NCI-H146 treated with DMSO at 0.1 percent for 48 hours (cell line): Measurements from ENCODE around the gene TMEM154.
"Not testable (repeated sequence)": the region's sequence is repeated elsewhere in the genome, so short reads cannot be mapped to it uniquely, and the experiment has no call there.

Experiments used
- DNase-seq: peaks from one replicate; lab custom pipeline; 2025; ENCODE audit not compliant: unreplicated experiment; lab: John Stamatoyannopoulos, UW

TMEM154 gene

DNA sequence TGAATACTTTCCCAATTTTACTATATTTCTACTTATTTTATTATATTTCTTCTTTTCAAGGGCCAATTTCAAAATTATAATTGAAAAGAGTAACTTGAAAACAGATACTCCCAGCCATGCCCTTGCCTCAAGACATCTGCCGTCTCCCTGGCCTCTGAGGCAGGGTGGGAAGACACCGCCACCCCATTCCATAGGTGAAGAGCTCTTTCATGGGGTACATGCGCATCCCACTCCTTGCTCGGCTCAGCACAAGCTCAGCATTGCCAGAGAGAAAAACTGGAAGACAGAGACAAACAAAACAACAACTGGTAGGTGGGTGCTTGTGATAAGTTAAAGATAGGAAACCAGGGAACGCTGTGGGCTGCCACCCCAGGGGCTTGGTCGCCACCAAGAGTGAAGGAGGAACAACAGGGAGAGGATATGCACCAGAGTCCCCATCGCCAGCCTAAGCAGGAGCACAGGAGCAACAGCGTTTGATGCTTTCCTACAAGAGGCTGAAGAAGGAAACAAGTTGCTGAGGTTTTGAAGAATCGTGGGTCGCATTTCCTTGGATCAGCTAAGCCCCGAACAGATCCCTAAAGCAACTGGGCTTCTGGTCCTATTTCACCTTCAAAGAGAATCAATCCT, 11.3 kb downstream of the TMEM154 start:
- DNase-seq, result no peak

- DNase-seq, result no peak
Observed at GRCh38 chr4:152667781-152668180, 12.0 kb downstream of the TMEM154 start.

GRCh38 chr4:152666946-152667345, 12.9 kb downstream of the TMEM154 start:
- no peak for DNase-seq

GRCh38 chr4:152665691-152666395, 14.0 kb downstream of the TMEM154 start:
- no peak for DNase-seq

GRCh38 chr4:152664067-152664378, 15.8 kb downstream of the TMEM154 start:
- not testable (repeated sequence) for DNase-seq

DNA sequence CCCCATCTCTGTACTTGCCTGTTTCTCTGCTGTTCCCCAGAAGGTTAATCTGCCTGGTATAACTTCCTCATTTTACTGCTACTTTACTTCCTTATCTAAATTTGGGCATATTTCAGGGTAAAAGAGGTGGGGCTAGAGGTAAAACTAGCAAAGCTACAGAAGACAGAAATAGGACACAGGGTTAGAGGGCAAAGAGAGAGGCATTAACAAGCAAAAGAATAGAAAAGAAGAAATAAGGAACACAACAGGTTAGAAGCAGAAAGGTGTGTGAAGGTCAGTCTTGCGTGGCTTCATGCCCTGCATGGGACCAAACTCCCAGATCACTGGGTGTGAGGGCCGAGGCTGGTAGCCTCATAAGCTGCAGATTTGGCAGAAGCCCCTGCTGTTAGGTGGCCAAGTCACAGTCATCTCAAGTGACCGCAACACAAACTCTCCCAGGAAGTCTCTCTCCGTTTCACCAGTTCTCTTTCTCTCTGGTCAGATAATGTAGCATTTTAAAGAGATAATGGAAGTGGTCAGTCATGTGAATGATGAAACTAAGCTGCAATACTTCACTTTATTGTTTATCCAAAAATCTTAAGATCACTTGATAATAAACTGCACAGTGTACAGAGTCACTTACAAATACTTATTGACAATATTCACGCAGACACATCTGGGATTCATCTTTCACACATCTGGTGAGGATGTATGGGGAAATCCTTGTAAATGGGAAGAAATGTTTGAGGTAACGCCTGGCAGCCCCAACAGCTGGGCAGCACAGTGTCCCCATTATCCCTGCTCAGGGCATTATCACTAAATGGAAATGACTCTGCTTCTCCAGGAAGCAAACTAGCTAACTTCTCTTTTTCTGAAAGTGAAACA, 16.4 kb downstream of the TMEM154 start:
- no peak for DNase-seq

GRCh38 chr4:152661649-152662048, 18.1 kb downstream of the TMEM154 start:
- no peak for DNase-seq

DNA sequence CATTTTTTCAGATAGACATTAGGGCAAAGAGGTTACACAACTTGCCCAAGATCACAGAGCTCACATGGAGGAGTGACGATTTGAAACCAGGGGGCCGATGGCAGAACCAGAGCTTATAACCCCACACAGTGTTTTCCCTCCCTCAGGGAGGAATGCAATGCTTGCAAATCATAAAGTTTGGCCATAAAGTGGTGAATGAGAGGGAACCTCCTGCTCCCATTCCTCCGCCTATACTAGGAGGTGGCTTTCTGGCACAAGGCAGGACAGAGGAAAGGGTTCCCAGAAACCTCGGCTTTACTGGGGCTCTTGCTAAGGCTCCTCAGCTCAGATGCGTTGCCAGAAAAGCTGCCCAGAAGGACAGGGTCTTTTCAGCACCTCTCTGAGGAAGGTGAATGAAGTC, 19.3 kb downstream of the TMEM154 start:
- no peak for DNase-seq

GRCh38 chr4:152659806-152660205, 20.0 kb downstream of the TMEM154 start:
- DNase-seq, result no peak

DNA sequence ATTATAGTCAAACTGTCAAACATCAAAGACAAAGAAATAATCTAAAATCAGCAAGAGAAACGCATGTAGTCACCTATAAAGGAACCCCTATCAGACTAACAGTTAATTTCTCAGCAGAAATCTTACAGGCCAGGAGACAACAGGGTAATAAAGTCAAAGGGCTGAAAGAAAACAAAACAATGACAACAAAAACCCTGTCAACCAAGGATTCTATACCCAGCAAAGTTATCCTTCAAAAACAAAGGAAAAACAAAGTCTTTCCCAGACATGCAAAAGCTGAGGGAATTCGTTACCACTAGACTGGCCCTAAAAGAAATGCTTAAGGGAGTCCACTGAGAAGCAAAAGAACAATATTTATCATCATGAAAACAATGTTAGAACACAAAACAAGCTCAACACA, 22.1 kb downstream of the TMEM154 start:
- no peak for DNase-seq

GRCh38 chr4:152655272-152656129, 24.3 kb downstream of the TMEM154 start:
- no peak for DNase-seq

DNA sequence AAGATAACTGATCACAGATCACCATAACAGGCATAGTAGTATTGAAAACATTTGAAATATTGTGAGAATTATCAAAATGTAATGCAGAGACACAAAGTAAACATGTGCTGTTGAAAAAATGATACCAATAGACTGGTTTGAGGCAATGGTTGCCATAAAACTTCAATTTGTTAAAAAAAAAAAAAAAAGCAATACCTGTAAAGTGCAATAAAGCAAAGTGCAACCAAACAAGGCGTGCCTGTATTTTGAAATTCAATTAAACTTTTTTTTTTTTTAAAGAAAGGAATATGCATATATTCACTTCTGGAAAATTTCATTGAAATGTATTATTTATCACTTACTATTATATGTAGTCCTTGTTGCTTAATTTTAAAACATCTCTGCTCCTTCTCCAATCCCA, 27.7 kb downstream of the TMEM154 start:
- DNase-seq, result no peak

DNA sequence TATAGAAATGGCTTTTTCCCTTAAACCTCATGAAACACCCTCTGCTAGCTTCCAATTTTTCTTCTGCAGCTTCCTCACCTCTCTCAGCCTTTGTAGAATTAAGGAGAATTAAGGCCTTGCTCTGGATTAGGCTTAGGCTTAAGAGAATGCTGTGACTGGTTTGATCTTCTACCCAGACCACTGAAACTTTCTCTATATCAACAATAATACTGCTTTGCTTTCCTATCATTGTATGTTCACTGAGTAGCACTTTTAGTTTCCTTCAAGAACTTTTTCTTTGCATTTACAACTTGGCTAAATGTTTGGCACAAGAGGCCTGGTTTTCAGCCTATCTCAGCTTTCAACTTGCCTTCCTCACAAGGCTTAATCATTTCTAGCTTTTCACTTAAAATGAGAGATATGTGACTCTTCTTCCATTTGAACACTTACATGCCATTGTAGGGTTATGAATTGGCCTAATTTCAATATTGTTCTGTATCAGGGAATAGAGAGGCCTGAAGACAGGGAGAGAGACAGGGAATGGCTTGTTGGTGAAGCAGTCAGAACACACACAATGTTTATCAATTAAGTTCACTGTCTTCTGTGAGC, 28.2 kb downstream of the TMEM154 start:
- DNase-seq, result no peak

DNA sequence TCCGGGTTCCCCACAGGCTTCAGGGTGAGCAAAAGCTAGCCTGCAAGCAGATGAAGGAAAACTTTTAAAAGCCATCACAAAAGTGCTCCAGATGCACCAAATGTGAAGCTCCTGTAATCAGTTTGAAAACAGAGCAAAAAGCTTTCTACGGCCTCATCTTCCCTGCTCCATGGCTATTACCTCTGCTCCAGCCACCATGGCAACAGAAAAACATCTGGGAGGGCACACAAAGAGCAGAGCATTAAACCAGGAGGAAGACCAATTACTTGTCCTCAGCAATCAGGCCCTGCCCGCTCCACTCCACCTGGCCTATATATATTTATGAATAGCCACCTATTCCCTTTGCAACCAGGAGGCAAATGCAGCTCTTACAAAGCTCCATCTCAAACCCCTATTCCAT, 33.6 kb downstream of the TMEM154 start:
- no peak for DNase-seq

DNA sequence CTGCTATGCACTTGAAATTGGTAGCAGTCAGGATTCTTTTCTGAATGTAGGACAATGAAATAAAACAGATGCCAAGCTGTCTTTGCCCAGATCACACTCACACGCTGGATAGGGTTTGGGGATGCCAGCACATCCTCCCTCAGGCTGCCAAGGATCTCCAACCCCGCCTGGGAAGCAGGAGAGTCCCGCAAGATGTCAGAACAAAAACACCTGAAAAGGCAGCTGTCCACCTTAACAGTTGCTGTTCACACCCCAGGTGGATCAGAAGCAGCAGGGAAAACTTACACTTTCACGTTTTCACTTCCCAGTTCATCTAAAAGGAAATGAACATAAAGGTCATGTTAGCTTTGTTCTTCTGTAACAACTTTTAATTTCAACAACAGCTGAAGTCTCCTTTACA, 35.7 kb downstream of the TMEM154 start:
- DNase-seq, result no peak

GRCh38 chr4:152643153-152644035, 36.4 kb downstream of the TMEM154 start:
- DNase-seq, result no peak

DNA sequence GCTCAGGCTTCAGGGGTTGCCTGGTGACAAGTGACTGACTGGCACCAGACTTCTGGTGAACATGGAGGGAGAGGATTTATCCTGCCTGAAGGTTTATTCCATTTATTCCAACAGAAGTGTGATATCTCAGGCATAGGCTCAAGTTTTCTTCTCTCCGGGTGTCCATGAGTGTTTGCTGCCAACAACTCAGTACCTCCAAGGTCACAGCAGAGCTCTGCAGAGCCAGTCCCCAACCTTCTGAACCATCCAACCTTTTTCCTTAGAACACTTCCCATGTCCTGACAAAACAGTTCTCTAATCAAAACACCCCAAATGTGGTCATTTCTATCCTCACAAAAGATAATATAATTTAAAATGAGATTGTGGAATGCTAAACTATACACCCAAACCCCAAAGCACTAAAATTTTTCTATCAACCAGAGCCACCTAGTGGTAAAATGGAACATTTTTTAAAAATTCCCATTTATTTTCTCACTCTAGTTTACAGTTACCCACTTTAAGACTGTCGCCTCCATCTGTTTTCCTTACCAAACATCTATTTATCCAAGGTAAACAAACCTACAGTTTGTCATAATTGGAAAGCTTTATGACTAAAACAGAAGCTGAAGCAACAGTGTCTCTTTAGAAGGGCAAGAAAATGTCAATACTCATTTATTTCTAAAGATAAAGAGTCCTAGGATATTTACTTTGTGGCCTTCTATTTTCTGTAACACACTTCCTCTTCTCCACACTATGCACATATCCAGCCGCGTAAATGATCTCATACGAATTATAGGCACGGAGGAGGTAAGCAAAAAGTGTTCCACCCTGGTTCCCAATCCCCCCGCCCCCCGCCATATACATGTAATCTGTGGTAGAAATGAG, 39.5 kb downstream of the TMEM154 start:
- DNase-seq, result no peak

GRCh38 chr4:152635851-152636250, 43.9 kb downstream of the TMEM154 start:
- DNase-seq, result no peak
